Lower leg skin (tissue), 3 donors: Measurements from ENCODE around the gene GUCY2C.

Source experiments
- POLR2A ChIP-seq, 2 donors: fragments of 450-650 bp; IDR thresholded peaks; one replicate each; pipeline ENCODE4 v1.6.1; 2016 to 2017; ENCODE audit warnings: antibody characterized with exemption in 2 of 2, mild to moderate bottlenecking in 1 of 2, moderate library complexity in 1 of 2
- TF ChIP-seq, protein P1 (sequence below), 3 donors: fragments of 450-650 bp; IDR thresholded peaks; one replicate each; pipeline ENCODE4 v1.5.1; 2016; ENCODE audit warnings: antibody characterized with exemption in 3 of 3, mild to moderate bottlenecking in 3 of 3, moderate library complexity in 2 of 3

DNA sequence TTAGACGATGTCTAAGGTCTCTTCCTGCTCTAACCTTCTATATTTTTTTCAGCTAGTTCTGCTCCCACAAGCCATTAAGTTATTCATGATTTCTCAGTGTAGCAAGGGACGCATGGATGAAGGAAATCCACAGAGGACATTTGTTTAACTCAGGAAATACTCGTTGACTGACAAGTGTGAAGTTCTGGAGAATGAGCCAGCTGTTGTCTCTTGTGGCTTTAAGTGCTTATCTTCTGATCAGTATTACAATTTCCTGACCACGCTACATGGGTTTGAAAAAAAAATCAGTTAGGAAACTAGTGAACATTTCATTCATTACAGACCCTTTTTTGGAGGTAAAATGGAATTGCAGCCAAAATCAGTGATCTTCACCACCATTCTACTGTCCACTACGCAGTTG is 53.1 kb downstream of the GUCY2C start:
- TF ChIP-seq, protein P1, sequence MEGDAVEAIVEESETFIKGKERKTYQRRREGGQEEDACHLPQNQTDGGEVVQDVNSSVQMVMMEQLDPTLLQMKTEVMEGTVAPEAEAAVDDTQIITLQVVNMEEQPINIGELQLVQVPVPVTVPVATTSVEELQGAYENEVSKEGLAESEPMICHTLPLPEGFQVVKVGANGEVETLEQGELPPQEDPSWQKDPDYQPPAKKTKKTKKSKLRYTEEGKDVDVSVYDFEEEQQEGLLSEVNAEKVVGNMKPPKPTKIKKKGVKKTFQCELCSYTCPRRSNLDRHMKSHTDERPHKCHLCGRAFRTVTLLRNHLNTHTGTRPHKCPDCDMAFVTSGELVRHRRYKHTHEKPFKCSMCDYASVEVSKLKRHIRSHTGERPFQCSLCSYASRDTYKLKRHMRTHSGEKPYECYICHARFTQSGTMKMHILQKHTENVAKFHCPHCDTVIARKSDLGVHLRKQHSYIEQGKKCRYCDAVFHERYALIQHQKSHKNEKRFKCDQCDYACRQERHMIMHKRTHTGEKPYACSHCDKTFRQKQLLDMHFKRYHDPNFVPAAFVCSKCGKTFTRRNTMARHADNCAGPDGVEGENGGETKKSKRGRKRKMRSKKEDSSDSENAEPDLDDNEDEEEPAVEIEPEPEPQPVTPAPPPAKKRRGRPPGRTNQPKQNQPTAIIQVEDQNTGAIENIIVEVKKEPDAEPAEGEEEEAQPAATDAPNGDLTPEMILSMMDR (IDR thresholded peaks at IDR 0.05) = no peak
- TF ChIP-seq POLR2A (IDR thresholded peaks at IDR 0.05) = no peak
